Subcutaneous abdominal adipose tissue (tissue), 5 donors: Measurements from ENCODE around the gene DLK1.

Experiments
- H3K27ac ChIP-seq: one replicate; pipeline ENCODE4 v1.7.0; 2013; ENCODE audit warnings: low read depth, mild to moderate bottlenecking, inconsistent platforms, low read length, moderate library complexity
- H3K27me3 ChIP-seq, 5 donors: one replicate each; pipeline ENCODE4 v1.7.0; 2013; ENCODE audit warnings: low read length in 5 of 5, inconsistent platforms in 1 of 5; ENCODE audit not compliant: control insufficient read depth in 5 of 5, insufficient read depth in 4 of 5
- H3K36me3 ChIP-seq, 5 donors: one replicate each; pipeline ENCODE4 v1.7.0; 2013; ENCODE audit warnings: low read length in 5 of 5; ENCODE audit not compliant: control insufficient read depth in 5 of 5, insufficient read depth in 5 of 5
- H3K4me1 ChIP-seq, 5 donors: one replicate each; pipeline ENCODE4 v1.7.0; 2013; ENCODE audit warnings: low read length in 5 of 5, mild to moderate bottlenecking in 3 of 5, moderate library complexity in 1 of 5; ENCODE audit not compliant: control insufficient read depth in 5 of 5, insufficient read depth in 5 of 5
- H3K4me3 ChIP-seq, 5 donors: one replicate each; pipeline ENCODE4 v1.7.0; 2013; ENCODE audit warnings: low read length in 5 of 5, low read depth in 1 of 5
- H3K9ac ChIP-seq, 5 donors: one replicate each; pipeline ENCODE4 v1.7.0; 2013; ENCODE audit warnings: low read length in 5 of 5, mild to moderate bottlenecking in 4 of 5, moderate library complexity in 3 of 5
- H3K9me3 ChIP-seq, 5 donors: one replicate each; pipeline ENCODE4 v1.7.0; 2013; ENCODE audit warnings: low read length in 5 of 5; ENCODE audit not compliant: control insufficient read depth in 5 of 5
- donor health status: healthy.
- donor health status: healthy.
- donor health status: healthy.
- donor health status: healthy.
- donor health status: healthy.

DLK1 gene

DNA sequence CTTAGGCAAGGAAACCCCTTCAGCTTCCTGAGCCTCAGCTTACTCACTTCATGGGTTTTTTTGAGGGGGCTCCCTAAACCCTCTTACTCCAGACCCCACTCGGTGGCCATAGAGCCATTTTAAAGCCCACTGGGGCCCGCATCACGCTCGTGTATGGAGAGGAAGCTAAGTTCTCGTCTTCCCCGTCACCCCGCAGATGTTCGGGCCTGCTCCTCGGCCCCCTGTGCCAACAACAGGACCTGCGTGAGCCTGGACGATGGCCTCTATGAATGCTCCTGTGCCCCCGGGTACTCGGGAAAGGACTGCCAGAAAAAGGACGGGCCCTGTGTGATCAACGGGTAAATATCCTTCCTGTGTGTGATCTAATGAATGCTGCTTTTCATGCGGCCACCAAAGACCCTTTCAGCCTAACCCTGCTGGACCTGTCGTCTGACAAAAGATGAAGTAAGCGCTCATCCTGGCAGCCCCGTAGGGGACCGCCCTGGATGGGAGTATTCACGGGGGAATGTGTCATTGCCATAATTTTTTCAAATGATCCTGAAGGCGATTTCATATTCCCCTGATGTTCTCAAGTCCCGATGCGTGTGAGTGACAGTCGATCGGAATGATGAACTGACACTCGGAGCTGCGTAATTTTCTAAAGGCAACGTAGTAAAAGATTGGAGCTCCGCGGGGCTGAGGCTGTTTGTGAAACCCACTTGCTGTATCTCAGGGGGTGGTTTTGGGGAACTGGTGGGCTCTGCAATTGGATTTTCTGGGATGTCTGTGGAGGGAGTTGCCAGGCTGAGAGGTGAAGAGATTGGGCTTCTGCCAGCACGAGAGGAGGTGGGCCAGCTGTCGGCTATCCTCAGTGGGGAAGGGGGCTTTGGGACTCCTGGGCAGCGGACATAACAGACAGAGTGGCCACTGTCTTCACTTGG lies 5.4 kb downstream of the DLK1 start:
- H3K27ac ChIP-seq, result no peak overlapping the region
- H3K27me3 ChIP-seq, result peaks cover 19 to 46% (median 36%) of the 10 kb centered on the region in 5 donors
- no peak overlapping the region for H3K9ac ChIP-seq
- H3K4me1 ChIP-seq, result no peaks in the 10 kb centered on the region
- no peaks in the 10 kb centered on the region for H3K9me3 ChIP-seq
- H3K4me3 ChIP-seq, result no peak overlapping the region
- no peaks in the 10 kb centered on the region for H3K36me3 ChIP-seq

DNA sequence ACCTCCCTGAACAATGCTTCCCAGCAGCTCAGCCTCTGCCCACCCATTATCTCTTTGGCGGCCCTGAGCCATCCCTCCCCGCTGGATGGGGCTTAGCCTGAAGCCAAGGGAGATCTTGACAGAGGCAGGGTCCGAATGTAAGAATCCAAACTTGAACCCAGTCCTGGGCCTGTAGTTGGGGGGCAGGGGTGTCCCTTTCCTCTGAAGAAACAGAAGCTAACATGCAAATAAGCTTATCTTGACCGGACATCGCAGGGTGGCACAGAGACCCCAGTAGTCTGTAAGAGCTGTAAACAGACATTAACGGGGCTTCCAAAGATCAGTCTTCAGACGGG lies 6.0 kb downstream of the DLK1 start:
- H3K4me3 ChIP-seq, result no peak overlapping the region
- H3K9ac ChIP-seq, result no peak overlapping the region
- H3K9me3 ChIP-seq, result no peaks in the 10 kb centered on the region
- no peaks in the 10 kb centered on the region for H3K4me1 ChIP-seq
- H3K27ac ChIP-seq, result no peak overlapping the region
- peaks cover 14 to 44% (median 34%) of the 10 kb centered on the region in 5 donors for H3K27me3 ChIP-seq
- no peaks in the 10 kb centered on the region for H3K36me3 ChIP-seq

DNA sequence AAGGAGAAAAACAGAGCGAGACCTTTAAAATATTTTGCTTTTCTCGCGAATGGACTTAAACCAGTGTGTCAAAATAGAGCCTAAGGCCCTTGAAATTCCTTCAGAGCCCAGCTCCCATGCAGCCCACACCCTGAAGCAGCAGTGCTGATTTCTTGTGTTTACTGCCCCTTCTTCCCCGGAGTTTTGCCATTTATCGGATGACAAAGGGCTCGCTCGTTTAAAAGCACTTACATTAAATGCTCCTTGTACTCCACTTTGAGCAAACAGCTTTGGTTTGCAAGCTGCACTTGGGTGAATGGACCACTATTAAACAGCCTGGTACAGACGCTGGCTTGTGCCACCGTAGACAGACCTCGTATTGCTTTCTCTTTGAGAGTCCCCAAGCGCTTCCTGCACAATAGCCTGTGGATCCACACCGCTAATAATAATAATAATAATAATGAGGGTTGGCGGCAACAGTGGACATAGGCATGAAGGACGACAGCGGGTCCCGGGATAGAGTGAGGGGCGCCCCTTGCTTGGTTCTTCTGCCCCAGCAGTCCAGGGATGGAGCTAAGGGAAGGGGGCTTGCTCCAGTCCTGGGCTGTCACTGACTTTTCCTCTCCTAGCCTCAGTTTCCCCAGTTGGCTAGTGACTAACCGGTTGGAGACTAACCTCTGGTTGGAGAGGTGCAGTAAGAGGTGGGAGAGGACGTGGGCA lies 6.6 kb downstream of the DLK1 start:
- Histone ChIP-seq H3K9ac (no peak overlapping the region), H3K27ac (no peak overlapping the region), H3K4me1 (no peaks in the 10 kb centered on the region), H3K9me3 (no peaks in the 10 kb centered on the region), H3K36me3 (no peaks in the 10 kb centered on the region), H3K27me3 (peaks cover 8 to 38% (median 30%) of the 10 kb centered on the region in 5 donors), H3K4me3 (no peak overlapping the region)

DNA sequence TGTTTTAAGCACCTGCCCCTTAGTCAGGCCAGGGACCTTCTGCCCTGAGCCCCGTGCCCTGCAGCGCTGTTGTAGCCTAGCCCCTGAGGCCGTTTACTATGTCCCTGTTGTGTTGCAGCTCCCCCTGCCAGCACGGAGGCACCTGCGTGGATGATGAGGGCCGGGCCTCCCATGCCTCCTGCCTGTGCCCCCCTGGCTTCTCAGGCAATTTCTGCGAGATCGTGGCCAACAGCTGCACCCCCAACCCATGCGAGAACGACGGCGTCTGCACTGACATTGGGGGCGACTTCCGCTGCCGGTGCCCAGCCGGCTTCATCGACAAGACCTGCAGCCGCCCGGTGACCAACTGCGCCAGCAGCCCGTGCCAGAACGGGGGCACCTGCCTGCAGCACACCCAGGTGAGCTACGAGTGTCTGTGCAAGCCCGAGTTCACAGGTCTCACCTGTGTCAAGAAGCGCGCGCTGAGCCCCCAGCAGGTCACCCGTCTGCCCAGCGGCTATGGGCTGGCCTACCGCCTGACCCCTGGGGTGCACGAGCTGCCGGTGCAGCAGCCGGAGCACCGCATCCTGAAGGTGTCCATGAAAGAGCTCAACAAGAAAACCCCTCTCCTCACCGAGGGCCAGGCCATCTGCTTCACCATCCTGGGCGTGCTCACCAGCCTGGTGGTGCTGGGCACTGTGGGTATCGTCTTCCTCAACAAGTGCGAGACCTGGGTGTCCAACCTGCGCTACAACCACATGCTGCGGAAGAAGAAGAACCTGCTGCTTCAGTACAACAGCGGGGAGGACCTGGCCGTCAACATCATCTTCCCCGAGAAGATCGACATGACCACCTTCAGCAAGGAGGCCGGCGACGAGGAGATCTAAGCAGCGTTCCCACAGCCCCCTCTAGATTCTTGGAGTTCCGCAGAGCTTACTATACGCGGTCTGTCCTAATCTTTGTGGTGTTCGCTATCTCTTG lies 7.6 kb downstream of the DLK1 start:
- Histone ChIP-seq H3K36me3 (no peaks in the 10 kb centered on the region), H3K9me3 (no peaks in the 10 kb centered on the region), H3K9ac (no peak overlapping the region), H3K27ac (no peak overlapping the region), H3K4me3 (no peak overlapping the region), H3K4me1 (no peaks in the 10 kb centered on the region), H3K27me3 (peaks cover 3 to 30% (median 25%) of the 10 kb centered on the region in 5 donors)

DNA sequence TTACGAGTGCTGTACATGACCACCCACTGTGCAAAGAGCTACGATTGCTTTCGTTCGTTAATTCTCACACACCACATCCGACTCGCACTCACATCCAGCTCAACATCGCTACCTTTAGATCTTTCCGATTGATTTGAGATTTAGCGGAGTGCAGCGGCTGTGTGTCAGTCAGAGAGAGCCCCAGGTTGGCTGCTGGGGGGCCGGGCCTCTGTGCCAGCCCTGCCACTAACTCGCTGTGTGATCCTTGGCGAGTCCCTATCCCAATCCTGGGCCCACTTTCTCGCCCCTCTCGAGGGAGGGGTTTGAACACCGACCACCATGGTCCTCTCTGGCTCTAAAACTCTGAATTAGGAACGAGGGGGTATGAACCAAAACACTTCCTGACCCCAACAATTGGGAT lies 8.6 kb downstream of the DLK1 start:
- H3K27ac ChIP-seq, result no peak overlapping the region
- H3K9me3 ChIP-seq, result no peaks in the 10 kb centered on the region
- peaks cover 3 to 24% (median 18%) of the 10 kb centered on the region in 5 donors for H3K27me3 ChIP-seq
- no peak overlapping the region for H3K4me3 ChIP-seq
- H3K36me3 ChIP-seq, result no peaks in the 10 kb centered on the region
- H3K4me1 ChIP-seq, result no peaks in the 10 kb centered on the region
- no peak overlapping the region for H3K9ac ChIP-seq

DNA sequence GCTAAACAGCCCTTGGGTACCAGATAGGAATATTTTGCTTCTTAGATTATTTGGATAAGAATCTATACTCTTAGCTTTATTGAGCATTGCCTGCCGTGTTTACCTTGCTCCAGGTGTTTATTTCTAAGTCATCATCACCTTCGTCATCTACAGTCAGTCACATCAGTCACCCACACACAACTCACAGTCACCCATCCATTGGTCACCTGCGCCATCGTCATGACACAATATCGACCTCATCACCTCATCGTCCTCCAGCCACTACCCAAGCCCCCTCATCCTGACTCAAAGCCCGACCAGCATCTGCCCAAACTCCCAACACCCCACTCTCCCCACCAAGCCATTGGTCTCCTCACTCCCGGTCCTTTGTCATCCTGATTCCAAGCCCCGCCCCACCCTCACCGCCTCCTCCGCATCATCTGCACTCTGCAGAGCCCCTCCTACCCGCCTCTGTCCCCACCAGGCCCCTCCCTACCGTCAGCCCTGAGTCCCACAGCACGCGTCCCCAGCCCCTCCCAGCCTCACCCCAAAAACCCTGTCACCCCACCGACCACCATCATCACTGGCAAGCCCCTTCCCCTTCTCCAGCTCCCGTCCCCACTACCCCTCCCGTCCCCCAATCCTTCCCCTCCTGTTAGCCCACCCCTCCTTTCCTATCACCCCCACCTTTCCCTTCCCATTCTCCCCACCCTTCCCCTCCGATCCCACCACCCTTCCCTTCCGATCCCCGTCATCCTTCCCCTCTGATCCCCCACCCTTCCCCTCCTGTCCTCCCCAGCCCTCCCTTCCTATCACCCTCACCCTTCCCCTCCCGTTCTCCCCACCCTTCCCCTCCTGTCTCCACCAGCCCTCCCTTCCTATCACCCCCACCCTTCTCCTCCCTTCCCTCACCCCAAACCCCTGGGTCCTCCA lies 9.8 kb downstream of the DLK1 start:
- no peak overlapping the region for H3K4me3 ChIP-seq
- no peaks in the 10 kb centered on the region for H3K36me3 ChIP-seq
- peaks cover 3 to 16% (median 14%) of the 10 kb centered on the region in 5 donors for H3K27me3 ChIP-seq
- H3K4me1 ChIP-seq, result no peaks in the 10 kb centered on the region
- no peak overlapping the region for H3K27ac ChIP-seq
- no peak overlapping the region for H3K9ac ChIP-seq
- peaks cover 0 to 9% (median 2%) of the 10 kb centered on the region in 5 donors for H3K9me3 ChIP-seq

DNA sequence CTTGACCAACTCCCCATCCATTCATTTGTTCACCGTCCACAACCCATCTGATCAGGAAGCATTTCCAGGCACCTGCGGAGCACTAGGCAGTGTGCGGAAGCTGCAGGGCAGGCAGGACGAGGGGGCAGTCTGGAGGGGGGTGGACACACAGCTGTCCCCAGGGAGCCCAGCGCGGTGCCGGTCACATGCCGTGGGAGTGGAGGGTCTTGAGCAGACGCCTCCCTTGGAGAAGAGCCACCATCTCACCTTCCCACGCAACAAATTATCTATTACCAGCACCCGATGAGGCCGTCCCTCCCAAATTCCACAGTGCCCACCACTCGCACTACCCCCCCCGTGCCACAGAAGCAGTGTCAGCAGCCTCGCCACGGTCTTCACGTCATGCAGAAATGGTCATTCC lies 10.8 kb downstream of the DLK1 start:
- no peaks in the 10 kb centered on the region for H3K36me3 ChIP-seq
- H3K27me3 ChIP-seq, result peaks cover 3 to 11% (median 9%) of the 10 kb centered on the region in 5 donors
- peaks cover 0 to 15% (median 2%) of the 10 kb centered on the region in 5 donors for H3K9me3 ChIP-seq
- no peak overlapping the region for H3K4me3 ChIP-seq
- H3K27ac ChIP-seq, result no peak overlapping the region
- no peak overlapping the region for H3K9ac ChIP-seq
- H3K4me1 ChIP-seq, result no peaks in the 10 kb centered on the region

DNA sequence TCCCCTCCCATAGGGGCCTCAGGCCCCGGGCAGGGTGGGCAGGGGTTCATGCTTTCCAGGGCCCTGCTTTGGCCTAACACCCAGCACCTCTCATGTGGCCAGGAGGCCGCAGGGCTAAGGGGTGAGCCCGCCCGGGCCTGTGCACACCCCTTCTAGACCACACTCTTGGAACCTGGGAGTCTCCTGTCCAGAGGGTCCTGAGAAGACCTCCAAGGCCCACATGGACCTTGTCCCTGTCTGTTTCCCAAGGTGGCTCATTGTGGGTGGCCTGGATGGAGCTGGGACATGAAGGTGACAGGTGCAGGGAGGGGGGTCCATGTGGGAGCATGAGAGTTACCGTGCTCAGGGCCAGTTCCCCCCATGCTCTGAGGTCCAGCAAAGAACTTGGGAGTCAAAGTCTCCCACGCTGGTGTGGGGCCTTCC lies 11.6 kb downstream of the DLK1 start:
- Histone ChIP-seq H3K4me1 (no peaks in the 10 kb centered on the region), H3K4me3 (no peak overlapping the region), H3K9me3 (peaks cover 0 to 18% (median 2%) of the 10 kb centered on the region in 5 donors)

DNA sequence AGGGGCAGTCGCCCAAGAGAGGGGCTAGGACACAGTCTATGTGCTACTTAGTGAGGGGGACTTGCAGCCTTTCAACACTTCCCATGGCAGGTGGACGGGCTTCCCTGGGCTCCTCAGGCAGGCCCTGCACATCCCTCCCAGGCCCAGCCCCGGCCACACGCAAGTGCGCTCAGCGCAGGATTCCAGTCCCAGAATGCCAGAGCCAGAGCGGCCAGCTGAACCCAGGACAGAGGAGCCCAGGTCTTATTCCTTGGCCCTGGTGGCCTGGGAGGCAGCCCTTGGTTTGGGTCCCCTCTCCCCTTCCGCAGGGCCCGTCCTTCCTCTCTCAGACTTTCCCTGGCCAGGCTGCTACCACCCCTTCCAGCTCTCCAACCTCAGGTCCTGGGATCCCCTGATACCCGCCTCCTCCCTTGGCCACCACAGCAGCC lies 12.0 kb downstream of the DLK1 start:
- no peak overlapping the region for H3K4me3 ChIP-seq
- H3K4me1 ChIP-seq, result no peaks in the 10 kb centered on the region
- no peaks in the 10 kb centered on the region for H3K36me3 ChIP-seq
- peaks cover 0 to 11% (median 9%) of the 10 kb centered on the region in 5 donors for H3K27me3 ChIP-seq
- H3K9ac ChIP-seq, result no peak overlapping the region
- peaks cover 0 to 18% (median 2%) of the 10 kb centered on the region in 5 donors for H3K9me3 ChIP-seq
- H3K27ac ChIP-seq, result no peak overlapping the region

More for the DNA sequence above, 11.6 kb downstream of the DLK1 start:
- H3K27ac ChIP-seq, result no peak overlapping the region
- no peak overlapping the region for H3K9ac ChIP-seq
- no peaks in the 10 kb centered on the region for H3K36me3 ChIP-seq
- peaks cover 3 to 11% (median 9%) of the 10 kb centered on the region in 5 donors for H3K27me3 ChIP-seq
